HCT116 (cell line): ENCODE data around the gene ZNRF4. TPM values are rescaled to one million over a fixed set of nuclear protein-coding genes. Genes with fewer than 3 reads are reported as not detected.

Source experiments
- ATAC-seq: fragments of 200-7000 bp; cut with Tn5 transposase; 2 replicates; pipeline ENCODE4 v1.9.1; 2020; ENCODE audit warnings: mild to moderate bottlenecking, moderate library complexity
- BruUV-seq: library from RNA; stranded (reverse); fragments of 400-500 nt; replicated peaks from 2 replicates; lab custom pipeline; 2021; lab: Mats Ljungman, UMichigan
- CTCF ChIA-PET: fragments of 300-600 bp; sonication (Branson Sonifier 250); formaldehyde crosslinking; loops from one replicate; lab custom pipeline; 2021; ENCODE audit warnings: antibody characterized with exemption; lab: Charles Lee
- POLR2A ChIA-PET: fragments of 300-600, 350-600 bp; sonication (Branson Sonifier 250); formaldehyde crosslinking; loops from one replicate; lab custom pipeline; 2021; ENCODE audit warnings: antibody characterized with exemption; lab: Charles Lee
- RAD21 ChIA-PET, 2 experiments: fragments of 300-600 bp; sonication (Branson Sonifier 250); formaldehyde crosslinking; loops; one replicate each; lab custom pipeline; 2023; ENCODE audit warnings: low total read pairs in 2 of 2; ENCODE audit not compliant: uncharacterized antibody in 2 of 2, unreplicated experiment in 2 of 2, low non-redundant PET in 1 of 2; lab: Charles Lee
- DNase-seq: peaks from one replicate; pipeline ENCODE4 v3.0.0-alpha.2; 2010; ENCODE audit warnings: low read depth, low spot score
- H2AFZ ChIP-seq: fragments of 200-600 bp; shearing (Covaris generic), sonication (generic); 2 replicates; pipeline ENCODE4 v1.6.1; 2017; ENCODE audit warnings: low read depth, mixed run types, mixed read lengths, antibody characterized with exemption, low read length; ENCODE audit not compliant: poor library complexity, severe bottlenecking
- H3K27ac ChIP-seq: 2 replicates; pipeline ENCODE4 v1.5.1; 2012; ENCODE audit warnings: low read depth, low read length
- H3K27me3 ChIP-seq: fragments of 200-600 bp; sonication (generic); 2 replicates; pipeline ENCODE4 v1.6.1; 2016; ENCODE audit warnings: mixed run types, low read length, mixed read lengths; ENCODE audit not compliant: insufficient read depth
- H3K36me3 ChIP-seq, 2 experiments: fragments of 200-500 bp in 1 of 2; fragments of 200-600 bp in 1 of 2; sonication (Bioruptor generic) in 1 of 2; sonication (generic) in 1 of 2; 2 replicates each; pipeline versions ENCODE4 v1.5.1 to v1.6.1; 2014 to 2016; ENCODE audit warnings: low read length in 2 of 2, inconsistent platforms in 1 of 2, mixed read lengths in 1 of 2, mixed run types in 1 of 2; ENCODE audit not compliant: insufficient read depth in 2 of 2, control insufficient read depth in 1 of 2
- H3K4me1 ChIP-seq, 2 experiments: fragments of 200-600 bp in 1 of 2; sonication (generic) in 1 of 2; 2 replicates each; pipeline versions ENCODE4 v1.5.1 to v1.6.1; 2012 to 2017; ENCODE audit warnings: low read length in 2 of 2, inconsistent platforms in 1 of 2, mild to moderate bottlenecking in 1 of 2, mixed read lengths in 1 of 2, mixed run types in 1 of 2, moderate library complexity in 1 of 2; ENCODE audit not compliant: insufficient read depth in 2 of 2, control insufficient read depth in 1 of 2
- H3K4me2 ChIP-seq: fragments of 200-600 bp; sonication (generic); 2 replicates; pipeline ENCODE4 v1.6.1; 2017; ENCODE audit warnings: mixed run types, low read length, mixed read lengths
- H3K4me3 ChIP-seq, 2 experiments: fragments of 200-600 bp in 1 of 2; sonication (generic) in 1 of 2; replicated peaks in 1 of 2; 2 replicates each; pipeline ENCODE4 v1.5.1; 2011 to 2016; ENCODE audit warnings: low read length in 2 of 2, control low read depth in 1 of 2, low read depth in 1 of 2, mild to moderate bottlenecking in 1 of 2, mixed read lengths in 1 of 2, mixed run types in 1 of 2
- H3K79me2 ChIP-seq: fragments of 200-600 bp; sonication (generic); 2 replicates; pipeline ENCODE4 v1.6.1; 2017; ENCODE audit warnings: mild to moderate bottlenecking, mixed run types, low read length, moderate library complexity, mixed read lengths; ENCODE audit not compliant: insufficient read depth
- H3K9ac ChIP-seq: fragments of 200-600 bp; sonication (generic); 2 replicates; pipeline ENCODE4 v1.6.1; 2016; ENCODE audit warnings: low read length, mixed read lengths
- H3K9me2 ChIP-seq: fragments of 200-600 bp; sonication (generic), shearing (Covaris generic); 2 replicates; pipeline ENCODE4 v1.6.1; 2017; ENCODE audit warnings: mixed run types, mild to moderate bottlenecking, moderate library complexity; ENCODE audit not compliant: insufficient read depth
- H3K9me3 ChIP-seq, 2 experiments: fragments of 200-500 bp in 1 of 2; fragments of 200-600 bp in 1 of 2; sonication (Bioruptor generic) in 1 of 2; sonication (generic) in 1 of 2; 2 replicates each; pipeline ENCODE4 v1.6.1; 2014 to 2017; ENCODE audit warnings: low read length in 2 of 2, mixed read lengths in 2 of 2, inconsistent platforms in 1 of 2, low read depth in 1 of 2, mild to moderate bottlenecking in 1 of 2, mixed run types in 1 of 2, moderate library complexity in 1 of 2; ENCODE audit not compliant: control insufficient read depth in 1 of 2, insufficient read depth in 1 of 2
- H4K20me1 ChIP-seq: fragments of 200-600 bp; sonication (generic), shearing (Covaris generic); 2 replicates; pipeline ENCODE4 v1.6.1; 2017; ENCODE audit warnings: mixed run types, mild to moderate bottlenecking, moderate library complexity; ENCODE audit not compliant: insufficient read depth
- ATF3 ChIP-seq: IDR thresholded peaks from 2 replicates; pipeline ENCODE4 v1.6.1; 2012
- CEBPB ChIP-seq: IDR thresholded peaks from 2 replicates; pipeline ENCODE4 v1.6.1; 2012; ENCODE audit warnings: low read depth
- CTCF ChIP-seq, 3 experiments: fragments of 200-600 bp in 1 of 3; sonication (generic) in 1 of 3; IDR thresholded peaks in 2 of 3; conservative IDR thresholded peaks in 1 of 3; 2 replicates each; pipeline ENCODE4 v1.5.1; 2012 to 2017; ENCODE audit warnings: low read depth in 2 of 3, low read length in 2 of 3, antibody characterized with exemption in 1 of 3, borderline replicate concordance in 1 of 3, control low read depth in 1 of 3, mild to moderate bottlenecking in 1 of 3, mixed read lengths in 1 of 3, mixed run types in 1 of 3, moderate library complexity in 1 of 3; ENCODE audit not compliant: insufficient read depth in 1 of 3
- ELF1 ChIP-seq: IDR thresholded peaks from 2 replicates; pipeline ENCODE4 v1.6.1; 2012; ENCODE audit warnings: low read depth, borderline replicate concordance
- EZH2 ChIP-seq: fragments of 200-600 bp; sonication (generic); IDR thresholded peaks from 2 replicates; pipeline ENCODE4 v1.6.1; 2017; ENCODE audit warnings: antibody characterized with exemption, mixed run types
- FOSL1 ChIP-seq: IDR thresholded peaks from 2 replicates; pipeline ENCODE4 v1.6.1; 2012; ENCODE audit warnings: low read depth
- JUND ChIP-seq: IDR thresholded peaks from 2 replicates; pipeline ENCODE4 v1.6.1; 2012
- POLR2A ChIP-seq: IDR thresholded peaks from 2 replicates; pipeline ENCODE4 v1.7.0; 2011; ENCODE audit warnings: borderline replicate concordance; ENCODE audit not compliant: insufficient read depth, insufficient read length; ENCODE audit errors: extremely low read depth
- POLR2AphosphoS5 ChIP-seq: IDR thresholded peaks from 2 replicates; pipeline ENCODE4 v1.6.1; 2011; ENCODE audit warnings: mild to moderate bottlenecking, low read depth, low read length, moderate library complexity
- RAD21 ChIP-seq: IDR thresholded peaks from 2 replicates; pipeline ENCODE4 v1.6.1; 2012; ENCODE audit warnings: low read depth, mild to moderate bottlenecking
- REST ChIP-seq: IDR thresholded peaks from 2 replicates; pipeline ENCODE4 v1.6.1; 2012; ENCODE audit warnings: low read depth
- SIN3A ChIP-seq: IDR thresholded peaks from 2 replicates; pipeline ENCODE4 v1.6.1; 2012; ENCODE audit warnings: low read depth
- SP1 ChIP-seq: IDR thresholded peaks from 2 replicates; pipeline ENCODE4 v1.6.1; 2012; ENCODE audit warnings: low read depth
- TCF7L2 ChIP-seq: IDR thresholded peaks from 2 replicates; pipeline ENCODE4 v1.7.0; 2011; ENCODE audit warnings: borderline replicate concordance, inconsistent platforms; ENCODE audit not compliant: insufficient read depth, insufficient read length; ENCODE audit errors: extremely low read depth
- ZFX ChIP-seq: fragments of 450-650 bp; IDR thresholded peaks from 2 replicates; pipeline ENCODE4 v1.6.1; 2017
- ZNF274 ChIP-seq: fragments of 200-500 bp; sonication (Bioruptor generic); IDR thresholded peaks from 2 replicates; pipeline ENCODE4 v1.6.1; 2014; ENCODE audit warnings: mild to moderate bottlenecking, low read depth, low read length, inconsistent platforms
- intact Hi-C: fragments of 100-400 bp; cut with micrococcal nuclease; formaldehyde crosslinking; loops from 2 replicates; pipeline ENCODE4 v1.10.0; 2022
- total RNA-seq: library from RNA; stranded (reverse); gene quantifications from one replicate; pipeline ENCODE4 v1.2.1, GENCODE V29; 2021; ENCODE audit not compliant: unreplicated experiment
- TF ChIP-seq, protein P1 (sequence below): IDR thresholded peaks from 2 replicates; pipeline ENCODE4 v1.6.1; 2011; ENCODE audit warnings: mild to moderate bottlenecking, low read length, moderate library complexity; ENCODE audit not compliant: insufficient replicate concordance; ENCODE audit errors: extremely low read depth

Gene ZNRF4
- total RNA-seq, 1 experiment from 2014 or later: not detected

- no TSS peak for BruUV-seq
- H3K4me2 ChIP-seq: no peak overlapping the region
- CTCF ChIA-PET: no interaction called here
- no peak overlapping the region for H3K4me3 ChIP-seq
- no peak overlapping the region for H3K9ac ChIP-seq
- no peaks in the 10 kb centered on the region for H3K9me3 ChIP-seq
- TF ChIP-seq JUND: no peak
- TF ChIP-seq TCF7L2: no peak
- TF ChIP-seq SIN3A: no peak
- no peak for TF ChIP-seq CTCF (IDR thresholded peaks at IDR 0.05 in 2 of 3, conservative IDR thresholded peaks at IDR 0.05 in 1 of 3; ENCODE audit: borderline replicate concordance in 1 of 3, insufficient read depth in 1 of 3, low read depth in 2 of 3, low read length in 2 of 3)
- no peak for TF ChIP-seq ZFX
- no peak for TF ChIP-seq ATF3
- no peak for TF ChIP-seq ZNF274
- no peak for TF ChIP-seq POLR2A
- no peak for TF ChIP-seq SP1
- TF ChIP-seq, protein P1, sequence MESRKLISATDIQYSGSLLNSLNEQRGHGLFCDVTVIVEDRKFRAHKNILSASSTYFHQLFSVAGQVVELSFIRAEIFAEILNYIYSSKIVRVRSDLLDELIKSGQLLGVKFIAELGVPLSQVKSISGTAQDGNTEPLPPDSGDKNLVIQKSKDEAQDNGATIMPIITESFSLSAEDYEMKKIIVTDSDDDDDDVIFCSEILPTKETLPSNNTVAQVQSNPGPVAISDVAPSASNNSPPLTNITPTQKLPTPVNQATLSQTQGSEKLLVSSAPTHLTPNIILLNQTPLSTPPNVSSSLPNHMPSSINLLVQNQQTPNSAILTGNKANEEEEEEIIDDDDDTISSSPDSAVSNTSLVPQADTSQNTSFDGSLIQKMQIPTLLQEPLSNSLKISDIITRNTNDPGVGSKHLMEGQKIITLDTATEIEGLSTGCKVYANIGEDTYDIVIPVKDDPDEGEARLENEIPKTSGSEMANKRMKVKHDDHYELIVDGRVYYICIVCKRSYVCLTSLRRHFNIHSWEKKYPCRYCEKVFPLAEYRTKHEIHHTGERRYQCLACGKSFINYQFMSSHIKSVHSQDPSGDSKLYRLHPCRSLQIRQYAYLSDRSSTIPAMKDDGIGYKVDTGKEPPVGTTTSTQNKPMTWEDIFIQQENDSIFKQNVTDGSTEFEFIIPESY: no peak
- no peak for TF ChIP-seq RAD21
- TF ChIP-seq ELF1: no peak
- no peak for TF ChIP-seq CEBPB
- no peak for TF ChIP-seq EZH2
- TF ChIP-seq POLR2AphosphoS5: no peak
- no peak for TF ChIP-seq FOSL1
- no peak for TF ChIP-seq REST
- TF ChIP-seq, all 23 proteins: peak for 0
- DNase-seq (no peak), ATAC-seq (no peak)
- ChIA-PET RAD21 (no interaction called here), POLR2A (no interaction called here)
- no peaks in the 10 kb centered on the region for H3K27me3 ChIP-seq
- H3K9me2 ChIP-seq: no peaks in the 10 kb centered on the region
- no peaks in the 10 kb centered on the region for H3K36me3 ChIP-seq
- no peaks in the 10 kb centered on the region for H3K79me2 ChIP-seq
- peaks cover 5 to 7% of the 10 kb centered on the region in 2 experiments; a peak in 3 of 4 replicates for H3K4me1 ChIP-seq
- no peak overlapping the region for H2AFZ ChIP-seq
- no peak overlapping the region for H3K27ac ChIP-seq
- no peaks in the 10 kb centered on the region for H4K20me1 ChIP-seq
- intact Hi-C loops: no loop called here
These were observed 17.1 kb downstream of the ZNRF4 start for GRCh38 chr19:5472286-5472685.
